DMS53 (cell line): ENCODE data around the gene SFSWAP.
"Not testable (repeated sequence)": the region's sequence is repeated elsewhere in the genome, so short reads cannot be mapped to it uniquely, and the experiment has no call there.

Source experiments
- DNase-seq: peaks from one replicate; lab custom pipeline; 2025; lab: John Stamatoyannopoulos, UW

Gene SFSWAP

DNA sequence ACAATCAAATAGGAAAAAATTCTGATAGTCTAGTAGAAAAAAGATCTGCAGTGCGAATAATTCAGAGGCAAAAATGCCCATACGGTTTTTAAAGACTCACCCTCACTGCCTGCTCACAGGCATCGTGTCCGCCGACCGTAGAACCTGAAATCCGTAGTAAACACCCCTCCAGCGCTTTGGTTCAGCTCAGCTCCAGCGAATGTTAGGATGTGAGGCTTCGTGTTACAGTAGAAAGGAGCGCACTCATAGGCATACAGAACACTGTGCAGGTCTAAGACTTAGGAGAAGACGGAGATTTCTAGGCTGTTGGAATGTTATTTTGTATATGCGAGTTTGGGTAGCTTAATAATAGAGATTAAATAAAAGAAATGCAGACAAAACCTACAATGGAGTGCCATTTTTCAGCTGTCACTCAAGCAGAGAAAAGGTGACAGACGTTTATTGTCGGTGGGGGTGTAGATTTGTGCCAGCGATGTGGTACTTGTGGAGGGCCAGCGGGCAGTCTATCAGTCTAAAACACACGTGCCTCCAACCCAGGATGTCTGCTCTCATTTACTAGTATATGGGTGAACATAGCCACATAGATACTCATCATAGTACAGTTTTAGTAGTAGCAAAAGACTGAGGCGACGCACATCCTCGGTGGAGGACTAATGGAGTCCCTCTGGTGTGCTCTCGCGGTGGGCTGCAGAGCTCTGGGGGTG is 25.7 kb downstream of the SFSWAP start:
- DNase-seq: peak; percentile 82

DNA sequence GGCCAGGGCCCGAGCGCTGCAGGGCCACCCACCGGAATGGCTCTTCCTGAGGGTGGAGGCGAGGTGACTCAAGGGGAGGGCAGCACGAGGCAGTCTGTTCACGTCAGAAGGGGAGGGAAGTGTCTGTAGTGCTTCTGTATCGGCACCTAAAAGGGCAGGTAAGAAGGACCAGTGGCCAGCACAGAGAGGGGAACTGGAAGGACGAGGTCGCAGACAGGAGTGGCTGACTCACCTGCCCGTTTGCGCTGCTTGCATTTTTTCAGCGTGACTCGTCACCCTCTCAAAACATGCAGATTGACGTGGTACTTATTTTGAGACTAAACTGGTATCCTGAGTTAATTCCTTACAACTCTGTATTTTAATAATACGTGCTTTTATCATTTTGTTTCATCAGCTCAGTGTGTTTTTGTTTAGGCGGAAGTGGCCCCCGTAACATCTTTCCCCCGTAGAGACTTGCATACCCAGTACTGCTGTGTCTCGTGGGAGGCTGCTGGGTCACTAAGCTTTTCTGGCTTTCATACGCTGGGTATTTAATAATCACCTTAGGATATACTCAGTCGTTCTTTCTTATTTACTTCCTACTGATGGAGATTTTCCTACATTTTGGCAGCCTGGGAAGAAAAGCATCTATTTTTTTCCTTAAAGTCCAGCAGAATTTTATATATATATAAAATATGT is 26.4 kb downstream of the SFSWAP start:
- DNase-seq: peak; percentile 98

- no peak for DNase-seq
Observed at GRCh38 chr12:131738196-131738595, 27.3 kb downstream of the SFSWAP start.

DNA sequence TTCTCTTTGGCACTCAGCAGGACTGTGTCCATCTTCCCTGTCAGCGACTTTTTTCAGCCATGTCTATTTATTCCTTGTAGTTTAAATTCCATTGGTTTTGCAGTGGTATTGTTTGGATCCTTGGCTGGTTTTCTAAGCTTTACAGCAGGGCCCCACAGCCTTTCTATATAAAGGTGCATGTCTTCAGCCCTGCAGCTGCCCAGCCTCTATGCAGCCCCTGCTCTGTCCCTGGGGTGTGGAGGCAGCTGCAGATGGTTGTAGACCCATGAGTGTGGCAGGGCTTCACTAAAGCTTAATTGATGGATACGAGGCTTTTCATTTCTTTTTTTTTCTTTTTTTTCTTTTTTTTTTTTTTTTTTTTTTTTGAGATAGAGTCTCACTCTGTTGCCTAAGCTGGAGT is 29.7 kb downstream of the SFSWAP start:
- no peak for DNase-seq

- DNase-seq: not testable (repeated sequence)
Observed at GRCh38 chr12:131742761-131743160, 31.9 kb downstream of the SFSWAP start.

GRCh38 chr12:131743410-131743809 is 32.5 kb downstream of the SFSWAP start:
- DNase-seq: not testable (repeated sequence)

DNA sequence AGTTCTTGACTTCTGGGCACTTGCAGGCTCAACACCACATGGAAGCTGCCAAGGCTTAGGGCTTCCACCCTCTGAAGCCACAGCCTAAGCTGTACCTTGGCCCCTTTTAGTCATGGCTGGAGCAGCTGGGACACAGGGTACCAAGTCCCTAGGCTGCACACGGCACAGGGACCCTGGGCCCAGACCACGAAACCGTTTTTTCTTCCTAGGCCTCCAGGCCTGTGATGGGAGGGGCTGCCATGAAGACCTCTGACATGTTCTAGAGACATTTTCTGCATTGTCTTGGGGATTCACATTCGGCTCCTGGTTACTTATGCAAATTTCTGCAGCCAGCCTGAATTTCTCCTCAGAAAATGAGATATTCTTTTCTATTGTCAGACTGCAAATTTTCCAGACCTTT is 33.0 kb downstream of the SFSWAP start:
- not testable (repeated sequence) for DNase-seq

DNA sequence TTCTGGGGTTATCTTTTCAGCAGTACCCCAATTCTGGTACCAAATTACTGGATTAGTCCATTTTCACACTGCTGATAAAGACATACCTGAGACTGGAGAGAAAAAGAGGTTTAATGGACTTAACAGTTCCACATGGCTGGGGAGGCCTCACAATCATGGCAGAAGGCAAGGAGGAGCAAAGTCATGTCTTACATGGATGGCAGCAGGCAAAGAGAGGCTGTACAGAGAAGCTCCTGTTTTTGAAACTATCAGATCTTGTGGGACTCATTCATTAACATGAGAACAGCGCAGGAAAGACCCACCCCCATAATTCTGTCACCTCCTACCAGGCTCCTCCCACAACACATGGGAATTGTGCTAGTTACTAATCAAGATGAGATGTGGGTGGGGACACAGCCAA is 33.8 kb downstream of the SFSWAP start:
- DNase-seq: not testable (repeated sequence)

DNA sequence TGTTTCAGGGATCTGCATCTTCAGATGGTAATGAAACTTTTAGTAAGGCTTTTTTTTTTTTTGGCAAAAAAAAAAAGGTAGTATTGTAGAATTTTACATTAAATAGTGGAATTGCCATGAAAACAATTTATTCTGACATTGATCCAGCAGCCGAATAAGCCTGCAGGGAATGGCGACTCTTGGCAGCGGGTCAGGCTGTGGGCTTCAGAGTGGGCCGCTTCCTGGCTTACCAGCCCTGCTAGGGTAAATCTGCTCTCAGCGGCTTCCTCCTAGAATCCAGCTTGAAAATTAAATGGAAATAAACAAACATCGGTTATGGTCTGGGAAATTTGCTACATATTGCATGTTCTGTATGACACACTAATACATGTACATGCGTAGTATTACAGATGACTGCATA is 34.8 kb downstream of the SFSWAP start:
- no peak for DNase-seq

DNA sequence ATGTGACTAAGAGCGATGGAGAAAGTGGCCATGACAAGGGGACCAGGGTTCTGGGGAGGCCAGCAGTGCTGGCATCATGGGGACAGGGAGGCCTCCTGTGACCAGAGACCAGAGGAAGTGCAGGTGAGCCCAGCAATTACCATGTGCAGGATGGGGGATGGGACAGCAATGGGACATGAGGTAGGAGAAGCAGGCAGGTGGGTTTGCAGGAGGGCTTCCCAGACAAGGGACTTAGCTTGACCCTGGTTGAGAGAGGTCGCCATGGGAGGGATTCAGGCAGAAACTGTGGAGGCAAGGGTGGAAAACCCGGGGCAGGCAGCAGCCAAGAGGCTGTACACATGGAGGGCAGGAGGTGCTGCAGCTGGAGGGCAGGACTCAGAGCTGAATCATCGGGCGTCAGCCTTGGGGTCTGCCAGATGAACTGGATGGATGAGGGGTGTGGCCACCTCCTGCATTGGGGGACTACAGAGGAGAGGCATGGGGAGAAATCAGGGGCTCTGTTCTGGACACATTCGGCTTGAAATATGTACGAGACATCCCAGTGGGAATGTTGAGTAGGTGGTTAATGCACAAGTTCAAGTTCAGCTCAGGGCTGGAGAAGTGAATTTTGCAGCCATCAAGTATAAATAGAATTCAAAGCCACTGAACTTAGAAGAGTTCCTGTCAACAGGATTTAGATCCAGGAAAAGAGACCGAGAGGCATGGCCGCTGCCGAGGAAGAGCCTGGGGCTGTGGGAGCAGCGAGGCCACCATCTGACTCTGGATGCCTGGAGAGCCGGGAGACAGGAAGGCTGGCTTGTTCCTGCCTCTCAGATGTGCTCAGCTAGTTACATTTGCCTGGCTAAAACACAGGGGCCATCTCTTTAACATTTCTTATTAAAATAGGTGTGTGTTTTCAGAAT is 36.6 kb downstream of the SFSWAP start:
- no peak for DNase-seq

- no peak for DNase-seq
Observed at GRCh38 chr12:131749618-131750315, 38.9 kb downstream of the SFSWAP start.

DNA sequence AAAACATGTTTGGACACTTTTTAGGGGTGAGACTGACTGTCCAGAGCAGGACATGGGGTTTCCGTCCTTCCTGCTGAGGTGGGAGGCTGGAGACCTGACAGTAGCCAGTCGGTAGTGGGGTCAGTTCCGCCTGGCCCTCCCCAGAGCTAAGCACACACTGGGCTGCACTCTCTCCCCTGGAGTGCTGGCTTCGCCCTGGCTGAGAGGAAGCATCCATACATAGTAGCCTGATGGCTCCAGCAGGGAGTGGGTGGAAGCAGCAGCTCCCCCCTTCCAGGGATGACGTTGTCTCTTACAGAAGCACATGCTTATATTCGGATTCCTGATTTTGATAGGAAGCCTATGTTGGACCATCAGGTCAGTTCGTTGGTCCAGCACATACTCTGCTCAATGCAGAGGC is 40.4 kb downstream of the SFSWAP start:
- no peak for DNase-seq

DNA sequence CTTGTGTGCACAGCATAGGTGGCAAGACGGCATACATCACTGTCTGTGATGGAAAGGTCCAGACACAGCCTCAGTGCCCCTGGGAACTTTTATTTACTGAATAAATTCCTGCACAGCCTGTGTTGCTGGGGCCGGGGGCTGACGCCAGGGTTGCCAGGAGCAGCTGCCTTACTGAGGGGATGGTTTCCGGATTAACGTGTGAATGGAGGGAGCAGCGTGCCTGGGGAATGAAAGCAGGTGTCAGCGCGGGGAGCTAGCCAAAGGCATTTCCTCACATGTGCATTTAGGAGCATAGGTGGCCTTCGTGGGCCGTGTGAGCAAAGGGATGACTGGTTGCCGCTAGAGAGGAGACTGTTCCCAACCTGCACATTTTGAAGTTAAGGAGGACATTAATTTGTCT is 41.6 kb downstream of the SFSWAP start:
- no peak for DNase-seq

DNA sequence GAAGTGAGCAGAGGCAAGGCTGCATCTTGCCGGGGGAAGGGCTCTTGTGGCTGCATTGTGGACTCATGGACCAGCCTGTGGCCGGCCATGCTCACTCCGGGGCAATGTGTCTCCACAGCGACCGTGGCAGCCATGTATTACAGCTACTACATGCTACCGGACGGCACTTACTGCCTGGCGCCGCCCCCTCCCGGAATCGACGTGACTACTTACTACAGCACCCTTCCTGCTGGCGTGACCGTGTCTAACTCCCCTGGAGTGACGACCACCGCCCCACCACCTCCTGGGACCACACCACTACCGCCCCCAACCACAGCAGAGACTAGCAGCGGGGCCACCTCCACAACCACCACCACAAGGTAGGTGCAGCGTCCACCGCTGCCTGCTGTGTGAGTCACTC is 42.1 kb downstream of the SFSWAP start:
- DNase-seq: no peak

DNA sequence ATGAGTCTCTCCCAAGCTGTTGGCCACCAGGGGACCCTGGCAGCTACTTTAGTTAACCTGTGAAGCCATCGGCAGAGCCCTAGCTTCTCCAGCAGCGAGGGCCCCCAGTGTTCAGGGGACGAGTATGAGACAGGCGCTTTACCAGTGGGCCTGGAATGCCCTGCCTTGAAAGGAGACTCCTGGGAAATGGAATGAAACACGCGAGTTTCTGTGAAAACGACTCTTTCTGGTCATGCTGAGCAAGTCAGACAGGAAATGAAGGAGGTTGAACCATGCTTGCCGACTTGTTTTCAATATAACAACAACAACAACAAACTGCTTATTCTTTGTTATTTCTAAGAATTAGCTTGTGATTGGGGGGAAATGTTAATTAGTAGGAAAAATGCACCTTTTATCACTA is 42.9 kb downstream of the SFSWAP start:
- no peak for DNase-seq

- no peak for DNase-seq
Observed at GRCh38 chr12:131754184-131754583, 43.3 kb downstream of the SFSWAP start.

DNA sequence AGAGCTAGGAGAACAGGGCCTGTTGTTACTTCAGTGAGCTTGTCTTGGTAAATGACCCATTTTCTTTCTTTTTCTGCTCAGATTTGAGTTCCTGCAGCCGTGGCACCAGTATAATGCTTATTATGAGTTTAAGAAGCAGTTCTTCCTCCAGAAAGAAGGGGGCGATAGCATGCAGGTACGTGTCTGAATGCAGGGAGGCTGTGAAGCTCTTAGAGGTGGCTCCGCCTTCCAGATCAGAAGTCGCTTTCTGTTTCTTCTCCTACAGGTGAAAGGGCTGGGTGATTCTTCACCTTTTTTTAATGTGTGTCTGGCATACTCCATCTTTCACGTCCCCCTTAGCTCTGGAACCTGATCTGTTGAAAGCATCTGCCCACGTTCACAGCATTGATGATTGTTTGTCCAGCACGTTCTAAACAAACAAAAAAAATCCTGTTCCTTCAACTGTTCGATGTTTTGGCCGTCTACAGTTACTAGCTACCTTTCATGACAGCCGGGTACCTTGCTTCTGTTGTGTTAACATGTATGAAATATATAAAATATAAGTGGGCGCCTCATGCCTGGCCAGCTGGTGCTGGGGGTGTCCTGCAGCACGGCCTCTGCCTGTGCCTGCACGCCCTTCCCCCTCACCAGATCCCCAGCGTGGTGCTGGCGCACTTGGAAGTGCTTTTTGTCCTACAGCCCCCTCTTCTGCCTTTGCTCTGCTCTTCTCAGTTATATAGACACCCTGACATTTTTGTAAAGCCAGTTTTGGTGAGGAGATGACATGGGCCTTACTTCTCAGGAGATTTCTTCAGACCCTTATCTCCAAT is 44.6 kb downstream of the SFSWAP start:
- peak; percentile 77 for DNase-seq

- DNase-seq: no peak
Observed at GRCh38 chr12:131756441-131756840, 45.6 kb downstream of the SFSWAP start.

GRCh38 chr12:131757111-131757510 is 46.2 kb downstream of the SFSWAP start:
- DNase-seq: no peak

DNA sequence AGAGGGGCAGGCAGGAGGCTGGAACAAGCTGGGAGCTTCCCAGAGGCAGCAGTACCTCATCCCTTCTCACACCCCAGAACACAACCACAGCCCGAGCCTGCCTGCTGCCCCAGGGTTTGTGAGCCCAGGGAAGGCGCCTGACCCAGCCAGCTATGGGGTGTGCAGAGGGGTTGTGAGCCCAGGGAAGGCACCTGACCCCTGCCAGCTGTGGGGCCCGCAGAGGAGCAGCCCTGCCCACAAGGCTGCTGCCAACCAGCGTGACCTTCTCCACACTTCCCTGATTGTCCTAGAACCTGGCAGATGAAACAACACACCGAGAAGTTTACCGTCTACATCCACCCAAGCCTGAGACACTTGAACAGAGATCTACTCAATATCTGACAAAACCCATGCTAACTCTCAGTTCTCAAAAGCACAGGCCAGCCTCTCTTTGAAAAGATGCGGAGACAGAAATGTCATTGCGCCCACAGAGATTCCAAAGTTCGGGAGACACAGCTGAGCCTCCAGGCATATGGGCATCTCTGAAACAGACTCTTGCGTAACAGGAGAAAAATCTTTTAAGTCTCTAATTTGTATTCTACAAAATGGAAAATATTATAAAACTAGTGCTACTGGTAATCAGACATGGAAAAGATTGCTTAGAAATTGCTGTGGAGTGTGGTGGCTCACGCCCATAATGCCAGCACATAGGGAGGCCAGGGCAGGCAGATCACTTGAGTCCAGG is 47.3 kb downstream of the SFSWAP start:
- DNase-seq: no peak

GRCh38 chr12:131759176-131759575 is 48.3 kb downstream of the SFSWAP start:
- no peak for DNase-seq
